HCT116 (cell line): ENCODE measurements around the gene ANKRD10. TPM values are rescaled to one million over a fixed set of nuclear protein-coding genes. Genes with fewer than 3 reads are reported as not detected.

Experiments used
- ATAC-seq: fragments of 200-7000 bp; cut with Tn5 transposase; 2 replicates; pipeline ENCODE4 v1.9.1; 2020; ENCODE audit warnings: mild to moderate bottlenecking, moderate library complexity
- BruUV-seq: library from RNA; stranded (reverse); fragments of 400-500 nt; replicated peaks from 2 replicates; lab custom pipeline; 2021; lab: Mats Ljungman, UMichigan
- CTCF ChIA-PET: fragments of 300-600 bp; sonication (Branson Sonifier 250); formaldehyde crosslinking; loops from one replicate; lab custom pipeline; 2021; ENCODE audit warnings: antibody characterized with exemption; lab: Charles Lee
- POLR2A ChIA-PET: fragments of 300-600, 350-600 bp; sonication (Branson Sonifier 250); formaldehyde crosslinking; loops from one replicate; lab custom pipeline; 2021; ENCODE audit warnings: antibody characterized with exemption; lab: Charles Lee
- RAD21 ChIA-PET, 2 experiments: fragments of 300-600 bp; sonication (Branson Sonifier 250); formaldehyde crosslinking; loops; one replicate each; lab custom pipeline; 2023; ENCODE audit warnings: low total read pairs in 2 of 2; ENCODE audit not compliant: uncharacterized antibody in 2 of 2, unreplicated experiment in 2 of 2, low non-redundant PET in 1 of 2; lab: Charles Lee
- DNase-seq: peaks from one replicate; pipeline ENCODE4 v3.0.0-alpha.2; 2010; ENCODE audit warnings: low read depth, low spot score
- H2AFZ ChIP-seq: fragments of 200-600 bp; shearing (Covaris generic), sonication (generic); 2 replicates; pipeline ENCODE4 v1.6.1; 2017; ENCODE audit warnings: low read depth, mixed run types, mixed read lengths, antibody characterized with exemption, low read length; ENCODE audit not compliant: poor library complexity, severe bottlenecking
- H3K27ac ChIP-seq: 2 replicates; pipeline ENCODE4 v1.5.1; 2012; ENCODE audit warnings: low read depth, low read length
- H3K27me3 ChIP-seq: fragments of 200-600 bp; sonication (generic); 2 replicates; pipeline ENCODE4 v1.6.1; 2016; ENCODE audit warnings: mixed run types, low read length, mixed read lengths; ENCODE audit not compliant: insufficient read depth
- H3K36me3 ChIP-seq, 2 experiments: fragments of 200-500 bp in 1 of 2; fragments of 200-600 bp in 1 of 2; sonication (Bioruptor generic) in 1 of 2; sonication (generic) in 1 of 2; 2 replicates each; pipeline versions ENCODE4 v1.5.1 to v1.6.1; 2014 to 2016; ENCODE audit warnings: low read length in 2 of 2, inconsistent platforms in 1 of 2, mixed read lengths in 1 of 2, mixed run types in 1 of 2; ENCODE audit not compliant: insufficient read depth in 2 of 2, control insufficient read depth in 1 of 2
- H3K4me1 ChIP-seq, 2 experiments: fragments of 200-600 bp in 1 of 2; sonication (generic) in 1 of 2; 2 replicates each; pipeline versions ENCODE4 v1.5.1 to v1.6.1; 2012 to 2017; ENCODE audit warnings: low read length in 2 of 2, inconsistent platforms in 1 of 2, mild to moderate bottlenecking in 1 of 2, mixed read lengths in 1 of 2, mixed run types in 1 of 2, moderate library complexity in 1 of 2; ENCODE audit not compliant: insufficient read depth in 2 of 2, control insufficient read depth in 1 of 2
- H3K4me2 ChIP-seq: fragments of 200-600 bp; sonication (generic); 2 replicates; pipeline ENCODE4 v1.6.1; 2017; ENCODE audit warnings: mixed run types, low read length, mixed read lengths
- H3K4me3 ChIP-seq, 2 experiments: fragments of 200-600 bp in 1 of 2; sonication (generic) in 1 of 2; replicated peaks in 1 of 2; 2 replicates each; pipeline ENCODE4 v1.5.1; 2011 to 2016; ENCODE audit warnings: low read length in 2 of 2, control low read depth in 1 of 2, low read depth in 1 of 2, mild to moderate bottlenecking in 1 of 2, mixed read lengths in 1 of 2, mixed run types in 1 of 2
- H3K79me2 ChIP-seq: fragments of 200-600 bp; sonication (generic); 2 replicates; pipeline ENCODE4 v1.6.1; 2017; ENCODE audit warnings: mild to moderate bottlenecking, mixed run types, low read length, moderate library complexity, mixed read lengths; ENCODE audit not compliant: insufficient read depth
- H3K9ac ChIP-seq: fragments of 200-600 bp; sonication (generic); 2 replicates; pipeline ENCODE4 v1.6.1; 2016; ENCODE audit warnings: low read length, mixed read lengths
- H3K9me2 ChIP-seq: fragments of 200-600 bp; sonication (generic), shearing (Covaris generic); 2 replicates; pipeline ENCODE4 v1.6.1; 2017; ENCODE audit warnings: mixed run types, mild to moderate bottlenecking, moderate library complexity; ENCODE audit not compliant: insufficient read depth
- H3K9me3 ChIP-seq, 2 experiments: fragments of 200-500 bp in 1 of 2; fragments of 200-600 bp in 1 of 2; sonication (Bioruptor generic) in 1 of 2; sonication (generic) in 1 of 2; 2 replicates each; pipeline ENCODE4 v1.6.1; 2014 to 2017; ENCODE audit warnings: low read length in 2 of 2, mixed read lengths in 2 of 2, inconsistent platforms in 1 of 2, low read depth in 1 of 2, mild to moderate bottlenecking in 1 of 2, mixed run types in 1 of 2, moderate library complexity in 1 of 2; ENCODE audit not compliant: control insufficient read depth in 1 of 2, insufficient read depth in 1 of 2
- H4K20me1 ChIP-seq: fragments of 200-600 bp; sonication (generic), shearing (Covaris generic); 2 replicates; pipeline ENCODE4 v1.6.1; 2017; ENCODE audit warnings: mixed run types, mild to moderate bottlenecking, moderate library complexity; ENCODE audit not compliant: insufficient read depth
- CTCF ChIP-seq, 3 experiments: fragments of 200-600 bp in 1 of 3; sonication (generic) in 1 of 3; IDR thresholded peaks in 2 of 3; conservative IDR thresholded peaks in 1 of 3; 2 replicates each; pipeline ENCODE4 v1.5.1; 2012 to 2017; ENCODE audit warnings: low read depth in 2 of 3, low read length in 2 of 3, antibody characterized with exemption in 1 of 3, borderline replicate concordance in 1 of 3, control low read depth in 1 of 3, mild to moderate bottlenecking in 1 of 3, mixed read lengths in 1 of 3, mixed run types in 1 of 3, moderate library complexity in 1 of 3; ENCODE audit not compliant: insufficient read depth in 1 of 3
- FOSL1 ChIP-seq: IDR thresholded peaks from 2 replicates; pipeline ENCODE4 v1.6.1; 2012; ENCODE audit warnings: low read depth
- POLR2A ChIP-seq: IDR thresholded peaks from 2 replicates; pipeline ENCODE4 v1.7.0; 2011; ENCODE audit warnings: borderline replicate concordance; ENCODE audit not compliant: insufficient read depth, insufficient read length; ENCODE audit errors: extremely low read depth
- RAD21 ChIP-seq: IDR thresholded peaks from 2 replicates; pipeline ENCODE4 v1.6.1; 2012; ENCODE audit warnings: low read depth, mild to moderate bottlenecking
- ZNF274 ChIP-seq: fragments of 200-500 bp; sonication (Bioruptor generic); IDR thresholded peaks from 2 replicates; pipeline ENCODE4 v1.6.1; 2014; ENCODE audit warnings: mild to moderate bottlenecking, low read depth, low read length, inconsistent platforms
- intact Hi-C: fragments of 100-400 bp; cut with micrococcal nuclease; formaldehyde crosslinking; loops from 2 replicates; pipeline ENCODE4 v1.10.0; 2022
- total RNA-seq: library from RNA; stranded (reverse); gene quantifications from one replicate; pipeline ENCODE4 v1.2.1, GENCODE V29; 2021; ENCODE audit not compliant: unreplicated experiment
- TF ChIP-seq, protein P1 (sequence below): IDR thresholded peaks from 2 replicates; pipeline ENCODE4 v1.6.1; 2012

Gene ANKRD10
- total RNA-seq, 1 experiment from 2014 or later: 173 TPM

DNA sequence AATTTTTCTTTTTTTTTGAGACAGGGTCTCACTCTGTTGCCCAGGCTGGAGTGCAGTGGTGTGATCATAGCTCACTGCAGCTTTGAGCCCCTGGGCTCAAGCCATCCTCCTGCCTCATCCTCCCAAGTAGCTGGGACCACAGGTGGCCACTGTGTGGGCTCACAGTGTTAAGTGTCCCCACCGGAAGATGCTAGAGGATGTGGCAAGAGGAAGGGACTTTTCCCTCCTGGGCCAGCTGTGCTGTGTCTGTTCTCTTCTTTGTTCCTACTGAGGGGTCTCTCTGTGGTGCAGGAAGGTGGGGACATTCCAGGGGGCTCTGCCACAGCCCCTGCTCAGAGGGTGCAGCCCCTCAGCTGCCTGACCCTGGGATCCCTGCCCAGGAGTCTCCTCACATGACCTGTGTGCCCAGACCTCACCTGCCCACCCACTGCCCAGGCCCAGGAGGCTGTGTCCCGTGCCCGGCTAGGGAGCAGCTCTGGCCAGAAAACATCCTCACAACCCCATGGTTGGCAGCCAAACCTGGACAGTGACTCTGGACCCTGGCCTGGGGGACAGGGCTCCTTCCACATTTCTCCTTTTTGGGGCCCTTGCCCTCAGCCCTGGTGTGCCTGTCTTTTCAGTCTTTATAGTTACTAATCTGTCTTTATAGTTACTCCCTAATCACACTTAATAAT is 14.4 kb upstream of the ANKRD10 start:
- Histone ChIP-seq H3K36me3 (no peaks in the 10 kb centered on the region), H3K4me3 (no peak overlapping the region), H3K9me3 (peaks cover 3 to 4% of the 10 kb centered on the region in 2 experiments; a peak in 2 of 4 replicates), H4K20me1 (no peaks in the 10 kb centered on the region), H3K27ac (no peak overlapping the region), H3K27me3 (no peaks in the 10 kb centered on the region)
- intact Hi-C loops: no loop called here
- POLR2A ChIA-PET: no interaction called here
- TF ChIP-seq, protein P1, sequence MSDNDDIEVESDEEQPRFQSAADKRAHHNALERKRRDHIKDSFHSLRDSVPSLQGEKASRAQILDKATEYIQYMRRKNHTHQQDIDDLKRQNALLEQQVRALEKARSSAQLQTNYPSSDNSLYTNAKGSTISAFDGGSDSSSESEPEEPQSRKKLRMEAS: no peak
- no peak for TF ChIP-seq CTCF (IDR thresholded peaks at IDR 0.05 in 2 of 3, conservative IDR thresholded peaks at IDR 0.05 in 1 of 3; ENCODE audit: borderline replicate concordance in 1 of 3, insufficient read depth in 1 of 3, low read depth in 2 of 3, low read length in 2 of 3)
- TF ChIP-seq FOSL1: no peak
- no peak for TF ChIP-seq RAD21
- no peak for TF ChIP-seq ZNF274
- TF ChIP-seq POLR2A: no peak
- TF ChIP-seq, all 23 proteins: peak for 0
- Histone ChIP-seq H3K9ac (no peak overlapping the region), H3K79me2 (no peaks in the 10 kb centered on the region), H3K4me1 (no peaks in the 10 kb centered on the region), H3K4me2 (no peak overlapping the region), H2AFZ (no peak overlapping the region), H3K9me2 (no peaks in the 10 kb centered on the region)
- BruUV-seq: no TSS peak
- no peak for DNase-seq
- ChIA-PET RAD21 (no interaction called here), CTCF (interaction anchor here (1.0 kb wide), 1 partner anchor 14 kb away, joined by 4 read pairs; no protein-coding TSS in a partner anchor)
- ATAC-seq: no peak
